HepG2 (cell line): Measurements from ENCODE around the gene COMMD7. TPM values are rescaled to one million over a fixed set of nuclear protein-coding genes. Genes with fewer than 3 reads are reported as not detected.

Experiments used
- ARID4A ChIP-seq: sonication (generic); formaldehyde crosslinking; IDR thresholded peaks from 2 replicates; pipeline ENCODE4 v1.5.0; 2020; ENCODE audit warnings: mild to moderate bottlenecking, missing genetic modification reagents, borderline replicate concordance
- CEBPG ChIP-seq: IDR thresholded peaks from 2 replicates; pipeline ENCODE4 v1.6.1; 2016
- GATAD2A ChIP-seq: IDR thresholded peaks from 2 replicates; pipeline ENCODE4 v1.6.1; 2016
- NFKB2 ChIP-seq: sonication (generic); formaldehyde crosslinking; IDR thresholded peaks from 2 replicates; pipeline ENCODE4 v1.4.0; 2020; ENCODE audit warnings: missing genetic modification reagents, borderline replicate concordance
- RBM39 ChIP-seq: fragments of 200-400 bp; formaldehyde crosslinking; IDR thresholded peaks from one replicate; pipeline ENCODE4 v1.6.1; 2018; ENCODE audit warnings: antibody characterized with exemption, mild to moderate bottlenecking, low read depth, low read length; ENCODE audit not compliant: poor library complexity, severe bottlenecking
- TBX2 ChIP-seq: sonication (generic); formaldehyde crosslinking; IDR thresholded peaks from 2 replicates; pipeline ENCODE4 v1.5.0; 2020; ENCODE audit warnings: missing genetic modification reagents, mild to moderate bottlenecking, borderline replicate concordance
- WIZ ChIP-seq: sonication (generic); formaldehyde crosslinking; IDR thresholded peaks from 2 replicates; pipeline ENCODE4 v1.5.1; 2020; ENCODE audit warnings: mild to moderate bottlenecking, missing genetic modification reagents
- ZBTB1 ChIP-seq: sonication (generic); formaldehyde crosslinking; IDR thresholded peaks from 2 replicates; pipeline ENCODE4 v1.4.0; 2020; ENCODE audit warnings: missing genetic modification reagents, borderline replicate concordance
- ZBTB25 ChIP-seq: IDR thresholded peaks from 2 replicates; pipeline ENCODE4 v1.6.1; 2018; ENCODE audit warnings: missing genetic modification reagents
- ZFP91 ChIP-seq: sonication (generic); formaldehyde crosslinking; IDR thresholded peaks from 2 replicates; pipeline ENCODE4 v1.9.0; 2022; ENCODE audit warnings: missing genetic modification reagents, mild to moderate bottlenecking, borderline replicate concordance
- ZNF350 ChIP-seq: sonication (generic); formaldehyde crosslinking; IDR thresholded peaks from 2 replicates; pipeline ENCODE4 v1.4.0; 2020; ENCODE audit warnings: mild to moderate bottlenecking, low read depth, missing genetic modification reagents, borderline replicate concordance
- ZNF713 ChIP-seq: sonication (generic); formaldehyde crosslinking; IDR thresholded peaks from 2 replicates; pipeline ENCODE4 v1.4.0; 2020; ENCODE audit warnings: mild to moderate bottlenecking, missing genetic modification reagents
- ZNF720 ChIP-seq: sonication (generic); formaldehyde crosslinking; IDR thresholded peaks from 2 replicates; pipeline ENCODE4 v1.4.0; 2020; ENCODE audit warnings: missing genetic modification reagents
- ZNF737 ChIP-seq: sonication (generic); formaldehyde crosslinking; IDR thresholded peaks from 2 replicates; pipeline ENCODE4 v1.5.0; 2020; ENCODE audit warnings: missing genetic modification reagents, mild to moderate bottlenecking, borderline replicate concordance
- ZNF775 ChIP-seq: sonication (generic); formaldehyde crosslinking; IDR thresholded peaks from 2 replicates; pipeline ENCODE4 v1.4.0; 2020; ENCODE audit warnings: missing genetic modification reagents, mild to moderate bottlenecking, moderate library complexity, borderline replicate concordance
- ZNF841 ChIP-seq: sonication (generic); formaldehyde crosslinking; IDR thresholded peaks from 2 replicates; pipeline ENCODE4 v1.8.1; 2023; ENCODE audit warnings: missing genetic modification reagents, borderline replicate concordance
- polyA plus RNA-seq, 8 experiments: library from polyadenylated mRNA; depleted of rRNA in 3 of 8; stranded (reverse) in 7 of 8; unstranded in 1 of 8; fragments of >200 nt; fragmentation: Illumina TruSeq in 4 of 8; extraction: Trizol in 4 of 8; gene quantifications; 2 replicates each; pipeline versions ENCODE4 v1.2.1 to v1.2.3, GENCODE V29; 2011 to 2016; ENCODE audit warnings: low read depth in 4 of 8, missing spikeins in 1 of 8, mixed read lengths in 1 of 8; ENCODE audit not compliant: insufficient read depth in 1 of 8
- total RNA-seq, 5 experiments: library from RNA; depleted of rRNA; stranded (reverse); fragments of >200 nt; fragmentation: Illumina TruSeq; extraction: Trizol; gene quantifications; 2 replicates each; pipeline ENCODE4 v1.2.3, GENCODE V29; 2016; ENCODE audit warnings: low read depth in 1 of 5
- TF ChIP-seq, protein P1 (sequence below): sonication (generic); formaldehyde crosslinking; IDR thresholded peaks from 2 replicates; pipeline ENCODE4 v1.8.1; 2022; ENCODE audit warnings: low read depth, mild to moderate bottlenecking, missing genetic modification reagents
- TF ChIP-seq, protein P2 (sequence below): sonication (generic); formaldehyde crosslinking; IDR thresholded peaks from 2 replicates; pipeline ENCODE4 v1.4.0; 2020; ENCODE audit warnings: low read depth, mild to moderate bottlenecking, missing genetic modification reagents

The COMMD7 gene
- total and polyA plus RNA-seq, 2 of the 13 experiments (the other 11 are each of a cell fraction or from before 2014, with no cell fraction given): 42.1 to 53.3 TPM

- TF ChIP-seq ARID4A (CRISPR knock-in tag): no peak
- TF ChIP-seq, protein P1, sequence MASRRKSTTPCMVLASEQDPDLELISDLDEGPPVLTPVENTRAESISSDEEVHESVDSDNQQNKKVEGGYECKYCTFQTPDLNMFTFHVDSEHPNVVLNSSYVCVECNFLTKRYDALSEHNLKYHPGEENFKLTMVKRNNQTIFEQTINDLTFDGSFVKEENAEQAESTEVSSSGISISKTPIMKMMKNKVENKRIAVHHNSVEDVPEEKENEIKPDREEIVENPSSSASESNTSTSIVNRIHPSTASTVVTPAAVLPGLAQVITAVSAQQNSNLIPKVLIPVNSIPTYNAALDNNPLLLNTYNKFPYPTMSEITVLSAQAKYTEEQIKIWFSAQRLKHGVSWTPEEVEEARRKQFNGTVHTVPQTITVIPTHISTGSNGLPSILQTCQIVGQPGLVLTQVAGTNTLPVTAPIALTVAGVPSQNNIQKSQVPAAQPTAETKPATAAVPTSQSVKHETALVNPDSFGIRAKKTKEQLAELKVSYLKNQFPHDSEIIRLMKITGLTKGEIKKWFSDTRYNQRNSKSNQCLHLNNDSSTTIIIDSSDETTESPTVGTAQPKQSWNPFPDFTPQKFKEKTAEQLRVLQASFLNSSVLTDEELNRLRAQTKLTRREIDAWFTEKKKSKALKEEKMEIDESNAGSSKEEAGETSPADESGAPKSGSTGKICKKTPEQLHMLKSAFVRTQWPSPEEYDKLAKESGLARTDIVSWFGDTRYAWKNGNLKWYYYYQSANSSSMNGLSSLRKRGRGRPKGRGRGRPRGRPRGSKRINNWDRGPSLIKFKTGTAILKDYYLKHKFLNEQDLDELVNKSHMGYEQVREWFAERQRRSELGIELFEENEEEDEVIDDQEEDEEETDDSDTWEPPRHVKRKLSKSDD (CRISPR knock-in tag): 0 out of 2 replicates have a peak, but pooled peaks have one; percentile 28
- no peak for TF ChIP-seq TBX2
- peak; percentile 67 for TF ChIP-seq RBM39
- no peak for TF ChIP-seq ZNF775 (CRISPR knock-in tag)
- peak; percentile 74; the same call in 1 of the 2 replicates for TF ChIP-seq ZNF737 (CRISPR knock-in tag)
- TF ChIP-seq ZBTB1: no peak
- peak; percentile 20; the same call in 1 of the 2 replicates for TF ChIP-seq CEBPG (CRISPR knock-in tag)
- TF ChIP-seq ZFP91 (CRISPR knock-in tag): no peak
- TF ChIP-seq ZNF713 (CRISPR knock-in tag): no peak
- TF ChIP-seq WIZ (CRISPR knock-in tag): no peak
- peak; percentile 43; the same call in 1 of the 2 replicates for TF ChIP-seq NFKB2
- TF ChIP-seq ZNF841 (CRISPR knock-in tag): no peak
- peak; percentile 9; the same call in 1 of the 2 replicates for TF ChIP-seq ZBTB25 (CRISPR knock-in tag)
- 0 out of 2 replicates have a peak, but pooled peaks have one; percentile 73 for TF ChIP-seq ZNF350 (CRISPR knock-in tag)
- TF ChIP-seq ZNF720 (CRISPR knock-in tag): 0 out of 2 replicates have a peak, but pooled peaks have one; percentile 13
- 0 out of 2 replicates have a peak, but pooled peaks have one; percentile 14 for TF ChIP-seq GATAD2A (CRISPR knock-in tag)
- TF ChIP-seq, protein P2, sequence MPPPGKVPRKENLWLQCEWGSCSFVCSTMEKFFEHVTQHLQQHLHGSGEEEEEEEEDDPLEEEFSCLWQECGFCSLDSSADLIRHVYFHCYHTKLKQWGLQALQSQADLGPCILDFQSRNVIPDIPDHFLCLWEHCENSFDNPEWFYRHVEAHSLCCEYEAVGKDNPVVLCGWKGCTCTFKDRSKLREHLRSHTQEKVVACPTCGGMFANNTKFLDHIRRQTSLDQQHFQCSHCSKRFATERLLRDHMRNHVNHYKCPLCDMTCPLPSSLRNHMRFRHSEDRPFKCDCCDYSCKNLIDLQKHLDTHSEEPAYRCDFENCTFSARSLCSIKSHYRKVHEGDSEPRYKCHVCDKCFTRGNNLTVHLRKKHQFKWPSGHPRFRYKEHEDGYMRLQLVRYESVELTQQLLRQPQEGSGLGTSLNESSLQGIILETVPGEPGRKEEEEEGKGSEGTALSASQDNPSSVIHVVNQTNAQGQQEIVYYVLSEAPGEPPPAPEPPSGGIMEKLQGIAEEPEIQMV (CRISPR knock-in tag): 0 out of 2 replicates have a peak, but pooled peaks have one; percentile 17
Observed at GRCh38 chr20:32664678-32665159, 78.5 kb downstream of the COMMD7 start (continued).
